SK-N-SH (cell line): ENCODE data around the gene ST3GAL6.

Source experiments
- CHD2 ChIP-seq: fragments of 150-350 bp; IDR thresholded peaks from 2 replicates; pipeline ENCODE4 v1.6.1; 2018; ENCODE audit warnings: low read length; ENCODE audit not compliant: partially characterized antibody
- CTCF ChIP-seq: fragments of 200-600 bp; sonication (generic); IDR thresholded peaks from 2 replicates; pipeline ENCODE4 v1.6.1; 2017; ENCODE audit warnings: antibody characterized with exemption, mild to moderate bottlenecking, moderate library complexity
- EZH2phosphoT487 ChIP-seq: fragments of 200-600 bp; sonication (generic); IDR thresholded peaks from 2 replicates; pipeline ENCODE4 v1.6.1; 2017; ENCODE audit warnings: low read depth, mixed run types, mild to moderate bottlenecking, antibody characterized with exemption, moderate library complexity, borderline replicate concordance
- POLR2AphosphoS5 ChIP-seq: IDR thresholded peaks from 2 replicates; pipeline ENCODE4 v1.6.1; 2012; ENCODE audit warnings: low read depth, low read length
- REST ChIP-seq: IDR thresholded peaks from 2 replicates; pipeline ENCODE4 v1.6.1; 2012; ENCODE audit warnings: mild to moderate bottlenecking, low read depth, low read length, moderate library complexity
- TAF1 ChIP-seq: IDR thresholded peaks from 2 replicates; pipeline ENCODE4 v1.6.1; 2012; ENCODE audit warnings: low read depth, mild to moderate bottlenecking, low read length, moderate library complexity, borderline replicate concordance
- USF2 ChIP-seq: fragments of 150-350 bp; IDR thresholded peaks from 2 replicates; pipeline ENCODE4 v1.6.1; 2017; ENCODE audit warnings: antibody characterized with exemption, low read length, low read depth, borderline replicate concordance

GRCh38 chr3:98824256-98824655 is 61.1 kb downstream of the ST3GAL6 start:
- TF ChIP-seq USF2: no peak
- TF ChIP-seq EZH2phosphoT487: no peak
- TF ChIP-seq REST: no peak
- peak; percentile 24; the same call in 1 of the 2 replicates for TF ChIP-seq CTCF
- no peak for TF ChIP-seq CHD2
- TF ChIP-seq TAF1: no peak
- no peak for TF ChIP-seq POLR2AphosphoS5
